ENCODE measurements around the gene RBBP7. TPM values are rescaled to one million over a fixed set of nuclear protein-coding genes. Genes with fewer than 3 reads are reported as not detected.
A peak's percentile ranks its signal among the peaks of the same experiment; 100 is the strongest.

RBBP7 gene
- total RNA-seq, 4 donors from 2014 or later: 80.5 to 89.3 (median 86.3) TPM

DNA sequence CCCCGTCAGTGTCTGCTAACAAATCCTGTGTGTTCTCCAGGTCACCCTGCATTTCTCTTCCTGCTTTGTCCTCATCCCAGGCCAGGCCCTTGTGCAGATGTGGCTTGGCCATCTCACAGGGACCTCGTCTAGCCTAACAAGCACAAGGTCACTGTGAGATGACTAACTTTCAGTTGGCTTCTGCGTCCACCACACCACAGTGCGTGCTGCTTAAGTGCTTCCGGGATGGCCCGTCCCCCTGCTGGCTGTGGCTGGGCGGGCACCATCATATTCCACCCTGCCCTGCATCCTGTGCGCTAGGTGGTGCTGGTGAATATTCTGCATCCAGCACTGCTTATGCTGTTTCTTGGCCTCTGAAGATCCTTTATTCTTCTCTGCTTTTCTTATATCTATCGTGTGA is 33.8 kb downstream of the RBBP7 start:
- 73% methylated on average over 4 to 9 of the region's 9 CpGs for WGBS, 2 donors
- Histone ChIP-seq H3K9me3 (no peaks in the 10 kb centered on the region), H3K36me3 (peaks cover 0 to 12% of the 10 kb centered on the region in 2 donors), H3K27ac (no peak overlapping the region), H3K4me3 (replicated peaks in 1 of 3) (no peak overlapping the region), H3K27me3 (no peaks in the 10 kb centered on the region), H3K4me1 (no peaks in the 10 kb centered on the region)
- DNase-seq: peak; percentile 9 to 21
- intact Hi-C loops (cut with DNase I): no loop called here
- TF ChIP-seq POLR2A (IDR thresholded peaks at IDR 0.05): no peak
- TF ChIP-seq, protein P1, sequence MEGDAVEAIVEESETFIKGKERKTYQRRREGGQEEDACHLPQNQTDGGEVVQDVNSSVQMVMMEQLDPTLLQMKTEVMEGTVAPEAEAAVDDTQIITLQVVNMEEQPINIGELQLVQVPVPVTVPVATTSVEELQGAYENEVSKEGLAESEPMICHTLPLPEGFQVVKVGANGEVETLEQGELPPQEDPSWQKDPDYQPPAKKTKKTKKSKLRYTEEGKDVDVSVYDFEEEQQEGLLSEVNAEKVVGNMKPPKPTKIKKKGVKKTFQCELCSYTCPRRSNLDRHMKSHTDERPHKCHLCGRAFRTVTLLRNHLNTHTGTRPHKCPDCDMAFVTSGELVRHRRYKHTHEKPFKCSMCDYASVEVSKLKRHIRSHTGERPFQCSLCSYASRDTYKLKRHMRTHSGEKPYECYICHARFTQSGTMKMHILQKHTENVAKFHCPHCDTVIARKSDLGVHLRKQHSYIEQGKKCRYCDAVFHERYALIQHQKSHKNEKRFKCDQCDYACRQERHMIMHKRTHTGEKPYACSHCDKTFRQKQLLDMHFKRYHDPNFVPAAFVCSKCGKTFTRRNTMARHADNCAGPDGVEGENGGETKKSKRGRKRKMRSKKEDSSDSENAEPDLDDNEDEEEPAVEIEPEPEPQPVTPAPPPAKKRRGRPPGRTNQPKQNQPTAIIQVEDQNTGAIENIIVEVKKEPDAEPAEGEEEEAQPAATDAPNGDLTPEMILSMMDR (IDR thresholded peaks at IDR 0.05): peak in 2 of 6 experiments; percentile 24 to 30

DNA sequence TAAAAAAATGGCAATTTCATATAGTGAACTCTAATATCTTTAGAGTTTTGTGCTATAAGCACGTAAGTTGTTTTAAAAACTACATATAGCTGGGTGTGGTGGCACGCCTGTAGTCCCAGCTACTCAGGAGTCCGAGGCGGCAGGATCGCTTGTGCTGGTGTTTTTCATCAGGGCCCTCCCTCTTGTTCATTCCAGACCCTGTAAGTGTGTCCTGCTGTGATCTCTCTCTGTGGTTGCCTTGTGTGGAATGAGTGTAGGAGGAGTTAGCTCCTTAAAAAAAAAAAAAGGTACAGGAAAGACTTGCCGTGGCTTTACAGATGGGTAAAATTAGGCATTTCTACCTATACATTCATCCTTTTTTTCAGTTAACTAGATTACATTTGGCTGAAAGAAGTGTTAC is 35.4 kb downstream of the RBBP7 start:
- intact Hi-C loops (cut with DNase I): no loop called here
- no peak for DNase-seq

DNA sequence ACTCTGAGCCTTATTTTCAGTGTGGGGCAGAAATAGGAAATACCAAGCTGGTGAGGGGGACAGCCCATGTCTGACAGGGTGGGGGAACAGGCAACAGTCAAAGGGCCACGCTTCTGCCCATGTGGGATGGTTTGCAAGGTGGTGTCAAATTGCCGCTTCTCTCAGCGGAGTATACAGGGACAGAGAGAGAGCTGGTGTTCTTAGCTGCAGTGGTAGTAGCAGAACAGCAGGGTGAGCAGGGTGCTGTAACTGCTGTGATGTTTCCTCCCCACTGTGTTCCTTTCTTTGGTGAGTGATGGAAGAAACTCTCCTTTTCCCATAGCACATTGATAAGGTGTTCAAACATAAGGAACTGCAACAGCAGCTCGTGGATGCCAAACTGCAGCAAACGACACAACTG is 37.9 kb downstream of the RBBP7 start:
- WGBS, 2 donors: 82 to 90% methylated on average over 5 of the region's 5 CpGs
- DNase-seq: no peak
- Histone ChIP-seq H3K36me3 (peaks cover 0 to 11% of the 10 kb centered on the region in 2 donors), H3K4me1 (peaks cover 0 to 6% of the 10 kb centered on the region in 2 donors), H3K9me3 (no peaks in the 10 kb centered on the region), H3K4me3 (replicated peaks in 1 of 3) (no peak overlapping the region), H3K27me3 (no peaks in the 10 kb centered on the region), H3K27ac (no peak overlapping the region)
- no peak for TF ChIP-seq POLR2A (IDR thresholded peaks at IDR 0.05)
- TF ChIP-seq, protein P1 (IDR thresholded peaks at IDR 0.05): no peak
- intact Hi-C loops (cut with DNase I): no loop called here

More for the DNA sequence above, 35.4 kb downstream of the RBBP7 start:
- no peak overlapping the region for H3K27ac ChIP-seq
- H3K36me3 ChIP-seq: peaks cover 0 to 11% of the 10 kb centered on the region in 2 donors
- H3K27me3 ChIP-seq: no peaks in the 10 kb centered on the region
- WGBS, 2 donors: 88 to 93% methylated on average over 6 of the region's 6 CpGs
- no peak overlapping the region for H3K4me3 ChIP-seq (replicated peaks in 1 of 3)
- H3K9me3 ChIP-seq: no peaks in the 10 kb centered on the region
- TF ChIP-seq POLR2A (IDR thresholded peaks at IDR 0.05): no peak
- TF ChIP-seq, protein P1 (IDR thresholded peaks at IDR 0.05): no peak
- H3K4me1 ChIP-seq: no peaks in the 10 kb centered on the region

DNA sequence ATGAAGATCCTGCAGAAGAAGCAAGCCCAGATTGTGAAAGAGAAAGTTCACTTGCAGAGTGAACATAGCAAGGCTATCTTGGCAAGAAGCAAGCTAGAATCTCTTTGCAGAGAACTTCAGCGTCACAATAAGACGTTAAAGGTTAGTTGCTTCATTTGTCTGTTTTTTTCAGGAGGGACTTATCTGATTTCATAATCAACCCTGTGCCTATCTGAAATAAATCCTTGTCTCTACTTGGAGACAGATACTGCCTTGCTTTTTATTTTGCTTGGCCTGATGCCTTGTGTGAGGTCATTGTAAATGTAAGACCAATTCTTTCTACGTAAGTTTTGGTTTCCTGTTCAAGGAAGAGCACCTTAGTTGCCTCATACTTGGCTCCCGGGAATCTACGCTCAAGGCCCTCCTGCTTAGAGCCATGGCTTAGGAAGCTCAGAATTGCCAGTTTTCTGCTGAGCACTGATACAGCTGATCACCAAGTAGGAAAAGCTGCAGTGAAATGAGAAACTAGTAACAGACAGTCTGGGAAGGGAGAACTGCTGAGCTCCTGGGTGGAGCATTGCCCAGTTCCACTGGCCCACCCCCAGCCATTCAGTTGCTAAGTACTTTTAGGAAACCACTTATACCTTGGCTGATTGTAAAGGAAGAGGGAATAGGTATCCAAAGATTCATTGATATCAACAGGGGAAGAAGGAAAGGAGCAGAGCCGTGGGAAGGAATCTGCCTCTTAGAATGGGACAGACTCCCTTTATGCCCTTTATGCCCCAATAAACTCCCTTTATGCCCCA is 41.8 kb downstream of the RBBP7 start:
- no peak overlapping the region for H3K4me3 ChIP-seq (replicated peaks in 1 of 3)
- no peak for TF ChIP-seq POLR2A (IDR thresholded peaks at IDR 0.05)
- TF ChIP-seq, protein P1 (IDR thresholded peaks at IDR 0.05): no peak
- no peaks in the 10 kb centered on the region for H3K9me3 ChIP-seq
- H3K4me1 ChIP-seq: peaks cover 0 to 6% of the 10 kb centered on the region in 2 donors
- intact Hi-C loops (cut with DNase I): no loop called here
- WGBS, 2 donors: 41 to 45% methylated on average over 6 of the region's 6 CpGs
- peak; percentile 18 to 19 for DNase-seq
- H3K36me3 ChIP-seq: peaks cover 0 to 7% of the 10 kb centered on the region in 2 donors
- H3K27me3 ChIP-seq: no peaks in the 10 kb centered on the region
- H3K27ac ChIP-seq: peak overlapping the region in 2 of 3 donors; percentile 26 to 42

DNA sequence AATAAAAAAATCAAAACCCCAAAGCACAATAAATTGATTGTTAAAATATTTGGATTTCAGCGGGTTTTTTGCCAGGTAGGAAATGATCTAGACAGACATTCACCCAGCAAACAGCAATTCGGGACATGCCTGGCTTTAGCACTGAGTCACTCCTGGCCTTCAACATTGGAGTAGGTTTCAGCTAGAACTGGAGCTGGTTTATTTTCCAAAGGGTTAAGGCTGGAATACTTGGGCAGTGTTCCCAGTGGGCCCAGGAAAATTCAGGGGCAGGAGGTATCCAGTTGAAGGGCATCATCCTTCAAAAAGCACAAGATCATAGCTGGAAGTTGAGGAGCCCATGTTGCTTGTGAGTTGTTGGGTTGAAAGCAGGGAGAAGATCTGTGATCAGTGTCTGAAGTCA is 42.9 kb downstream of the RBBP7 start:
- Histone ChIP-seq H3K9me3 (no peaks in the 10 kb centered on the region), H3K4me1 (peaks cover 0 to 6% of the 10 kb centered on the region in 2 donors), H3K27ac (no peak overlapping the region), H3K36me3 (peaks cover 0 to 11% of the 10 kb centered on the region in 2 donors), H3K4me3 (replicated peaks in 1 of 3) (no peak overlapping the region), H3K27me3 (no peaks in the 10 kb centered on the region)
- no peak for TF ChIP-seq POLR2A (IDR thresholded peaks at IDR 0.05)
- TF ChIP-seq, protein P1 (IDR thresholded peaks at IDR 0.05): no peak
- DNase-seq: no peak
- intact Hi-C loops (cut with DNase I): no loop called here
- 71 to 88% methylated on average over 2 of the region's 2 CpGs for WGBS, 2 donors

Data from thyroid gland (tissue), 4 donors.